A673 (cell line): ENCODE data around the gene PPP1R2. TPM values are rescaled to one million over a fixed set of nuclear protein-coding genes. Genes with fewer than 3 reads are reported as not detected.

Source experiments
- BruUV-seq: library from RNA; stranded (reverse); fragments of 400-500 nt; replicated peaks from 2 replicates; lab custom pipeline; 2021; lab: Mats Ljungman, UMichigan
- CTCF ChIA-PET: fragments of 300-600 bp; sonication (Branson Sonifier 250); formaldehyde crosslinking; loops from one replicate; lab custom pipeline; 2022; ENCODE audit warnings: antibody characterized with exemption; lab: Charles Lee
- POLR2A ChIA-PET: fragments of 300-600 bp; sonication (Branson Sonifier 250); formaldehyde crosslinking; loops from one replicate; lab custom pipeline; 2022; ENCODE audit warnings: antibody characterized with exemption; ENCODE audit not compliant: low non-redundant PET; lab: Charles Lee
- DNase-seq: peaks from one replicate; pipeline ENCODE4 v3.0.0-alpha.2; 2015; ENCODE audit warnings: low spot score
- H3K27ac ChIP-seq: fragments of 200-600 bp; sonication (generic); 2 replicates; pipeline ENCODE4 v1.5.1; 2016; ENCODE audit warnings: mixed run types, low read depth, mild to moderate bottlenecking, mixed read lengths, antibody characterized with exemption, low read length; ENCODE audit not compliant: poor library complexity, severe bottlenecking
- H3K27me3 ChIP-seq: fragments of 200-600 bp; sonication (generic); replicated peaks from 2 replicates; pipeline ENCODE4 v1.6.1; 2017; ENCODE audit warnings: mixed run types, low read depth, mild to moderate bottlenecking, mixed read lengths, antibody characterized with exemption, low read length; ENCODE audit not compliant: insufficient read depth, poor library complexity
- H3K36me3 ChIP-seq: fragments of 200-600 bp; sonication (generic); 2 replicates; pipeline ENCODE4 v1.6.1; 2016; ENCODE audit warnings: mixed run types, mild to moderate bottlenecking, mixed read lengths, antibody characterized with exemption, low read length; ENCODE audit not compliant: insufficient read depth, poor library complexity, severe bottlenecking
- H3K4me1 ChIP-seq: fragments of 200-600 bp; sonication (generic); 2 replicates; pipeline ENCODE4 v1.6.1; 2017; ENCODE audit warnings: mixed run types, mild to moderate bottlenecking, mixed read lengths, antibody characterized with exemption, low read length; ENCODE audit not compliant: insufficient read depth, poor library complexity, severe bottlenecking
- H3K4me3 ChIP-seq: fragments of 200-600 bp; sonication (generic); 2 replicates; pipeline ENCODE4 v1.5.1; 2016; ENCODE audit warnings: low read depth, mixed run types, mild to moderate bottlenecking, mixed read lengths, low read length; ENCODE audit not compliant: poor library complexity, severe bottlenecking
- H3K9me3 ChIP-seq: fragments of 200-600 bp; sonication (generic); 2 replicates; pipeline ENCODE4 v1.6.1; 2016; ENCODE audit warnings: mixed run types, low read depth, mild to moderate bottlenecking, mixed read lengths, antibody characterized with exemption, low read length; ENCODE audit not compliant: poor library complexity, severe bottlenecking
- EZH2 ChIP-seq: fragments of 200-600 bp; sonication (generic); IDR thresholded peaks from 2 replicates; pipeline ENCODE4 v1.6.1; 2017; ENCODE audit warnings: borderline replicate concordance, low read depth, mild to moderate bottlenecking, mixed read lengths, antibody characterized with exemption, low read length; ENCODE audit not compliant: poor library complexity, severe bottlenecking
- intact Hi-C: fragments of 100-400 bp; cut with micrococcal nuclease; formaldehyde crosslinking; loops from one replicate; pipeline ENCODE4 v1.10.0; 2022; ENCODE audit not compliant: unreplicated experiment
- total RNA-seq: library from RNA; stranded (reverse); gene quantifications from 2 replicates; pipeline ENCODE4 v1.2.3, GENCODE V29; 2021
- TF ChIP-seq, protein P1 (sequence below): fragments of 300-800, 200-600 bp; sonication (generic); conservative IDR thresholded peaks from 2 replicates; pipeline ENCODE4 v1.5.1; 2017; ENCODE audit warnings: low read depth, mild to moderate bottlenecking, antibody characterized with exemption, low read length, moderate library complexity, mixed read lengths

PPP1R2 gene
- total RNA-seq, 1 experiment from 2014 or later = 45.5 TPM

DNA sequence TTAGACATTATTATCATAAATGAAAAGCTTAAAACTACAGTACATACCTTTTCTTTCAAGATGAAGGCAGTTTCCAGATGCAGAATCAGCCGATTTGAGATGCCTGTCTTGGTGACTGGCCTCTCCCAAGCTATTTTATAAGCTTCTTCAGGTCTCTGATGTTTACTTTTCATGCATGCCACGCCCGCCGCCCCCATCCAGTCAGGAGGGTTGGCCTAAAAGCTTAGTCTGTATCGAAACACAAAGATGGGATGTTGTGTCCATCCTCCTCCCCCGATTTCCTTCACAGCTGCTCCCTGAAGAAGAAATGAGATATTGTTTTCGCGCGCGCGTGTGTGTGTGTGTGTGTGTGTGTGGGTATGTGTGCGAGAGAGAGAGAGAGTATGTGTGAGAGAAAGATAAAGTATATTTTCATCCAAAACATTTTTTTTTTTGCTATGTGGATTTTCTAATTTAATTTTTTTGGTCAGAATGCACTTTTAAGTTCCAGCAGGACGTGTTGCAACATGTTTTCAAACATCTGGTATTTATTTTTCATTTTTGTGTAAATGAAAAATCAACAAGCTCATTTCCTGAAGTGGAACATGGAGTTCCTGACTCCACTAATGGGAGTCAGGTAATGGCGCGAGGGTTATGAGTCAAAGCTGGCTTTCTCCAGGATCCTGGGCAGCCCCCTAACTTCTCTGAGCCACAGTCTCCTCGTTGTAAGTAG is 40.9 kb upstream of the PPP1R2 start, which contains the start of gene APOD:
TSS of gene APOD (minus strand) at position 110 of the 712 bp plus-strand sequence. CDS start 4,479 bp downstream, outside the sequence.
- ChIA-PET POLR2A (no interaction called here), CTCF (interaction anchor here (0.7 kb wide), 1 partner anchor 14 kb away, joined by 3 read pairs; no protein-coding TSS in a partner anchor)
- DNase-seq = peak; percentile 24
- Histone ChIP-seq H3K9me3 (peaks cover 3% of the 10 kb centered on the region), H3K4me3 (no peak within 1 kb of the TSS), H3K27ac (no peak within 1 kb of the TSS), H3K4me1 (peaks cover 7% of the 10 kb centered on the region), H3K36me3 (no peaks in the 10 kb centered on the region), H3K27me3 (no peaks in the 10 kb centered on the region)
- intact Hi-C loops = no loop called here
- TF ChIP-seq, protein P1, sequence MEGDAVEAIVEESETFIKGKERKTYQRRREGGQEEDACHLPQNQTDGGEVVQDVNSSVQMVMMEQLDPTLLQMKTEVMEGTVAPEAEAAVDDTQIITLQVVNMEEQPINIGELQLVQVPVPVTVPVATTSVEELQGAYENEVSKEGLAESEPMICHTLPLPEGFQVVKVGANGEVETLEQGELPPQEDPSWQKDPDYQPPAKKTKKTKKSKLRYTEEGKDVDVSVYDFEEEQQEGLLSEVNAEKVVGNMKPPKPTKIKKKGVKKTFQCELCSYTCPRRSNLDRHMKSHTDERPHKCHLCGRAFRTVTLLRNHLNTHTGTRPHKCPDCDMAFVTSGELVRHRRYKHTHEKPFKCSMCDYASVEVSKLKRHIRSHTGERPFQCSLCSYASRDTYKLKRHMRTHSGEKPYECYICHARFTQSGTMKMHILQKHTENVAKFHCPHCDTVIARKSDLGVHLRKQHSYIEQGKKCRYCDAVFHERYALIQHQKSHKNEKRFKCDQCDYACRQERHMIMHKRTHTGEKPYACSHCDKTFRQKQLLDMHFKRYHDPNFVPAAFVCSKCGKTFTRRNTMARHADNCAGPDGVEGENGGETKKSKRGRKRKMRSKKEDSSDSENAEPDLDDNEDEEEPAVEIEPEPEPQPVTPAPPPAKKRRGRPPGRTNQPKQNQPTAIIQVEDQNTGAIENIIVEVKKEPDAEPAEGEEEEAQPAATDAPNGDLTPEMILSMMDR = no peak
- no peak for TF ChIP-seq EZH2
- no TSS peak for BruUV-seq

DNA sequence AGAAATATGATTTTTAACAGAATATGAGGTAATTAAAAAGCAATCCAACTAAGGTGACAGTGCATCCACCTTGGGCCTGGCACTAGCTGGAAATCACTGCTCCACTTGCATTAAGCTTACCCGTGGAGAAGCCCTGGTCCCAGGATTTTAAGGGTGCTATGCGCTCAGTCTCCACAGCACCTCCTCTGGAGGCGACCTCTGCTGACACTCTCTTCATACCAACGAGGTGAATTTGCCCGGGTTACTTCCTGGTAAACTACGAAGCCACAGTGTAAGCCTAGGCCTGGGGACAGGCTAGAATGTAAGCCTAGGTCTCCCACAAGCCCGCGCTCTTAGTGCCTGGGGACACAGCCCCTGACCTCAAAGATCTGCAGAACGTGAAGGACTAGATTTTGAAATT is 39.8 kb upstream of the PPP1R2 start:
- BruUV-seq = no TSS peak
- CTCF ChIA-PET = no interaction called here
- no peaks in the 10 kb centered on the region for H3K36me3 ChIP-seq
- TF ChIP-seq, protein P1 = no peak
- TF ChIP-seq EZH2 = no peak
- H3K27ac ChIP-seq = no peak overlapping the region
- no peak overlapping the region for H3K4me3 ChIP-seq
- H3K27me3 ChIP-seq = no peaks in the 10 kb centered on the region
- peaks cover 7% of the 10 kb centered on the region for H3K4me1 ChIP-seq
- H3K9me3 ChIP-seq = no peaks in the 10 kb centered on the region
- POLR2A ChIA-PET = no interaction called here
- intact Hi-C loops = no loop called here
- no peak for DNase-seq

DNA sequence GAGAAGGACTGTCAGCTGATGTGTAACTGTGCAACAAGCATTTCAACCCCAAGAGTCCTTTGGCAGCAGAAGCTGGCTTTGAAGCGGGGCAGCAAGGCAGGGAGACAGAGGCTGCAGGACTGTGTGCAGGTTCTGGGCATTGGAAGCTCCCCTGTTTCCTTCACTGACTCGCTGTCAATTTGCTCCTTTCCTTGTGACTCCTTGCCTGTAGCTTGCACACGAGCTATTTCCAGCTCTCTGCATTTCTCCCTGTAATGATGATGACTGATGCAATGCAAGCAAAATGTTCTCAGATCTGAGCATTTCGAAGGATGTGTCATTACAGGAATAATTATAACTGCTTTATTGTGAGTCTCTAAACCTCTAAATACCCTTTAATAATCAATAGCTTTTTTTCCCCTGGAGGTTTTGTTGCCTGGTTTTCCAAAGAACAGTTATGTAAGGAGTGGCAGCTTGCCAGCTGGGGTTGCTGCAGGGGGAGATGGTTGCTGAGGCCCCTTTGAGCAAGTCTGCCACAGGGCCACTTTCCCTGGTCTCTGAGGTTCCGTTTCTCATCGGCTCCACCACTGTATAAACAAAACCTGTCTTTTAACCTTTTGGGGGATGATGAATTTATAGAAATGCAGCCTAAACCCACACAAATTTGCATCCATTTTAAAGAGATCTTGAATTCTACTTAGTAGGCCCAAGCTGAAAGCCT is 37.8 kb upstream of the PPP1R2 start:
- H3K4me1 ChIP-seq = peaks cover 7% of the 10 kb centered on the region
- intact Hi-C loops = no loop called here
- TF ChIP-seq, protein P1 = no peak
- TF ChIP-seq EZH2 = no peak
- no peak for DNase-seq
- H3K27ac ChIP-seq = no peak overlapping the region
- no peaks in the 10 kb centered on the region for H3K36me3 ChIP-seq
- H3K27me3 ChIP-seq = no peaks in the 10 kb centered on the region
- H3K4me3 ChIP-seq = no peak overlapping the region
- ChIA-PET CTCF (no interaction called here), POLR2A (no interaction called here)
- BruUV-seq = no TSS peak
- H3K9me3 ChIP-seq = no peaks in the 10 kb centered on the region
